ENCODE results near the gene OTOP1. TPM values are rescaled to one million over a fixed set of nuclear protein-coding genes. Genes with fewer than 3 reads are reported as not detected.
"Not testable (repeated sequence)": the region's sequence is repeated elsewhere in the genome, so short reads cannot be mapped to it uniquely, and the experiment has no call there.

The OTOP1 gene
- total and polyA plus RNA-seq, 3 donors from 2014 or later = 0.25 to 0.63 TPM; not detected in 1

GRCh38 chr4:4204401-4204745 lies 22.4 kb downstream of the OTOP1 start:
- H3K9me3 ChIP-seq = no peaks in the 10 kb centered on the region
- no peaks in the 10 kb centered on the region for H3K27me3 ChIP-seq
- 85 to 88% methylated on average over 3 of the region's 3 CpGs for WGBS, 2 donors
- H3K4me1 ChIP-seq = no peaks in the 10 kb centered on the region
- H3K36me3 ChIP-seq (ENCODE audit: low read depth, missing control alignments) = no peaks in the 10 kb centered on the region
- intact Hi-C loops (cut with DNase I; ENCODE audit: low total_unique reads) = no loop called here
- H3K27ac ChIP-seq = no peak overlapping the region
- TF ChIP-seq CTCF (IDR thresholded peaks at IDR 0.05) (no peak), POLR2A (IDR thresholded peaks at IDR 0.05) (no peak)
- H3K4me3 ChIP-seq = no peak overlapping the region
- no peak for DNase-seq

GRCh38 chr4:4203688-4204400 lies 22.9 kb downstream of the OTOP1 start:
- Histone ChIP-seq H3K4me1 (no peaks in the 10 kb centered on the region), H3K27me3 (no peaks in the 10 kb centered on the region), H3K27ac (no peak overlapping the region), H3K36me3 (ENCODE audit: low read depth, missing control alignments) (no peaks in the 10 kb centered on the region), H3K9me3 (no peaks in the 10 kb centered on the region), H3K4me3 (no peak overlapping the region)
- intact Hi-C loops (cut with DNase I; ENCODE audit: low total_unique reads) = no loop called here
- no peak for DNase-seq
- TF ChIP-seq POLR2A (IDR thresholded peaks at IDR 0.05) (no peak), CTCF (IDR thresholded peaks at IDR 0.05) (no peak)
- 74 to 79% methylated on average over 10 of the region's 10 CpGs for WGBS, 2 donors

GRCh38 chr4:4202510-4202909 lies 24.2 kb downstream of the OTOP1 start:
- DNase-seq = no peak
- WGBS, 2 donors = 88 to 90% methylated on average over 2 to 4 of the region's 4 CpGs
- no peak for TF ChIP-seq POLR2A (IDR thresholded peaks at IDR 0.05)
- no peak for TF ChIP-seq CTCF (IDR thresholded peaks at IDR 0.05)
- H3K27ac ChIP-seq = no peak overlapping the region
- H3K27me3 ChIP-seq = no peaks in the 10 kb centered on the region
- no peaks in the 10 kb centered on the region for H3K4me1 ChIP-seq
- H3K36me3 ChIP-seq (ENCODE audit: low read depth, missing control alignments) = no peaks in the 10 kb centered on the region
- intact Hi-C loops (cut with DNase I; ENCODE audit: low total_unique reads) = no loop called here
- no peak overlapping the region for H3K4me3 ChIP-seq
- H3K9me3 ChIP-seq = no peaks in the 10 kb centered on the region

GRCh38 chr4:4200624-4201023 lies 26.1 kb downstream of the OTOP1 start:
- Histone ChIP-seq H3K27ac (no peak overlapping the region), H3K27me3 (no peaks in the 10 kb centered on the region), H3K9me3 (no peaks in the 10 kb centered on the region), H3K4me1 (no peaks in the 10 kb centered on the region), H3K4me3 (no peak overlapping the region), H3K36me3 (ENCODE audit: low read depth, missing control alignments) (no peaks in the 10 kb centered on the region)
- DNase-seq = no peak
- no peak for TF ChIP-seq POLR2A (IDR thresholded peaks at IDR 0.05)
- no peak for TF ChIP-seq CTCF (IDR thresholded peaks at IDR 0.05)
- 57 to 65% methylated on average over 4 of the region's 4 CpGs for WGBS, 2 donors
- intact Hi-C loops (cut with DNase I; ENCODE audit: low total_unique reads) = no loop called here

- DNase-seq = no peak
- no peak overlapping the region for H3K4me3 ChIP-seq
- H3K27ac ChIP-seq = no peak overlapping the region
- 86 to 93% methylated on average over 3 of the region's 3 CpGs for WGBS, 2 donors
- H3K4me1 ChIP-seq = no peaks in the 10 kb centered on the region
- H3K36me3 ChIP-seq (ENCODE audit: low read depth, missing control alignments) = no peaks in the 10 kb centered on the region
- no peaks in the 10 kb centered on the region for H3K9me3 ChIP-seq
- intact Hi-C loops (cut with DNase I; ENCODE audit: low total_unique reads) = no loop called here
- no peaks in the 10 kb centered on the region for H3K27me3 ChIP-seq
- no peak for TF ChIP-seq POLR2A (IDR thresholded peaks at IDR 0.05)
- TF ChIP-seq CTCF (IDR thresholded peaks at IDR 0.05) = no peak
These were observed 31.4 kb downstream of the OTOP1 start for GRCh38 chr4:4195354-4195753.

GRCh38 chr4:4188557-4188956 lies 38.2 kb downstream of the OTOP1 start:
- DNase-seq; H3K9me3 ChIP-seq; H3K4me3 ChIP-seq; H3K27me3 ChIP-seq; H3K27ac ChIP-seq; H3K36me3 ChIP-seq (ENCODE audit: low read depth, missing control alignments); intact Hi-C loops (cut with DNase I; ENCODE audit: low total_unique reads); H3K4me1 ChIP-seq: not testable (repeated sequence)
- WGBS, 2 donors = 88 to 97% methylated on average over 3 of the region's 3 CpGs
